GM20000 (cell line): ENCODE data around the gene FGG.

Experiments
- DNase-seq: peaks from one replicate; pipeline ENCODE4 v3.0.0; 2012; ENCODE audit warnings: low spot score
- TF ChIP-seq, protein P1 (sequence below): IDR thresholded peaks from 2 replicates; pipeline ENCODE4 v1.5.1; 2012; ENCODE audit warnings: mild to moderate bottlenecking, control low read depth; ENCODE audit errors: extremely low read depth, missing control alignments

The FGG gene

GRCh38 chr4:154620111-154620510, 7.7 kb upstream of the FGG start:
- TF ChIP-seq, protein P1, sequence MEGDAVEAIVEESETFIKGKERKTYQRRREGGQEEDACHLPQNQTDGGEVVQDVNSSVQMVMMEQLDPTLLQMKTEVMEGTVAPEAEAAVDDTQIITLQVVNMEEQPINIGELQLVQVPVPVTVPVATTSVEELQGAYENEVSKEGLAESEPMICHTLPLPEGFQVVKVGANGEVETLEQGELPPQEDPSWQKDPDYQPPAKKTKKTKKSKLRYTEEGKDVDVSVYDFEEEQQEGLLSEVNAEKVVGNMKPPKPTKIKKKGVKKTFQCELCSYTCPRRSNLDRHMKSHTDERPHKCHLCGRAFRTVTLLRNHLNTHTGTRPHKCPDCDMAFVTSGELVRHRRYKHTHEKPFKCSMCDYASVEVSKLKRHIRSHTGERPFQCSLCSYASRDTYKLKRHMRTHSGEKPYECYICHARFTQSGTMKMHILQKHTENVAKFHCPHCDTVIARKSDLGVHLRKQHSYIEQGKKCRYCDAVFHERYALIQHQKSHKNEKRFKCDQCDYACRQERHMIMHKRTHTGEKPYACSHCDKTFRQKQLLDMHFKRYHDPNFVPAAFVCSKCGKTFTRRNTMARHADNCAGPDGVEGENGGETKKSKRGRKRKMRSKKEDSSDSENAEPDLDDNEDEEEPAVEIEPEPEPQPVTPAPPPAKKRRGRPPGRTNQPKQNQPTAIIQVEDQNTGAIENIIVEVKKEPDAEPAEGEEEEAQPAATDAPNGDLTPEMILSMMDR: no peak
- no peak for DNase-seq

DNA sequence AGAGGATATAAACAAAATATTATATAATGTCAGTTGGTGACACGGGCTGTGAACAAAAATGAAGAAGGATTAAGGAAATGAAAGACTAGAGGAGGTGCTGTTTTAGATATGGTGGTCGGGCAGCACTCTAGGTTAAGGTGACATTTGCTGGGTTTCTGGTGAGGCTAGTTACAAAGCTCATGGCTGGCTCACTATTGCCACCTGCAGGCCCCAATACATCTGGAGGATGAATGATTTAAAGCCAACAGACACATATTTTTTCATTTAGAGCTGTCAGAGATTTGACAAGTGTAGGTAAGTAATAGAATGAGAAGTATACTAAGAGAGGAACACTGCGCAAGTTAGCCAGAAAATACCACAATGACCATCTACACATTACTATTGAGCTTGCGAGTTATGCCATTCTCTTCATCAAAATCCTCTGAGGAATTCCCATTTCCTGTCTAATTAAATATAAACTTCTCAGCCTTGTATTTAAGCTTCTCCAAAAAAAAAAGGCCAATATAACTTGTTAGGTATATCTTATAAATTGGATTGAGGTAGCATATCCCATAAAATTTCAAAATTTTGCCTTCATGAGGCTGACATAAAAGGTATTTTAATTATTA, 6.4 kb upstream of the FGG start:
- peak; percentile 66 for DNase-seq
- TF ChIP-seq, protein P1: peak; percentile 61

- TF ChIP-seq, protein P1: no peak
- DNase-seq: no peak
Observed at GRCh38 chr4:154617820-154618317, 5.4 kb upstream of the FGG start.

DNA sequence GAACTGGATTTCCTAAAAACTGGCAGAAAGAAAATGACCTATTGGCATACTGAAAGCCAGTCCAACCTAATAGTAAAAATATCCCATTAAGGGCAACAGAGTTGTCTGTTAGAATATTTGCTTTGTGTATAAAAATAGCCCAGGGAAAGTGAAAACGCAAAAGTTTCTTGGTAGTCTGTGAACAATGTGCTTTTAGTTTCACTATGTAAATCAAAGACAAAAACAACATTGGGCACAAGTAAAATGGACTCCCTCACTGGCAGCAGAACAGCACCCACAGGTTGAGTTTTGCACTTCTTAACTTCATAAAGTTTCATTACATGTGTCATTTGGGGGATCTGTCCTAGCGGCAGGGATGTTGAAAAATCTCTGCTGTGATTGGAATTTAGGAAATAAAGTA, 4.3 kb upstream of the FGG start:
- DNase-seq: peak; percentile 59
- TF ChIP-seq, protein P1: no peak

DNA sequence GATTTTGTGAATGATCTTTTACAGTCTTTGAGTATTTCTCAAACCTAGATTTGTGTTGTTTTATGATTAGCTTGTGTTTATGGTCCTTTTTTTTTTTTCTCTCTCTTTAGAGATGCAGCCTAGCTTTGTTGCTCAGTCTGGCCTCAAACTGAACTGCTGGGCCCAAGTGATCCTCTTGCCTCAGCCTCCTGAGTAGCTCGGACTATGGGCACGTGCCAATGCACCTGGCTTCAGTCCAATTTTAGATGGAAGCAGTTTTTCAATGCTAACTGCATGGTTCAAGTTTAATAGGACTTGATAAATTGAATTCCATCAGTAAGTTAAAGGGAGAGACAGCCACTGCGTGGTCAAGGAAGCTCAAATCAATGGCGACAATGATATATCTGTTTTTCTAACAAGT, 3.8 kb upstream of the FGG start:
- DNase-seq: no peak
- TF ChIP-seq, protein P1: no peak

- TF ChIP-seq, protein P1: no peak
- DNase-seq: no peak
Observed at GRCh38 chr4:154615211-154615610, 2.8 kb upstream of the FGG start.

- TF ChIP-seq, protein P1: no peak
- DNase-seq: no peak
Observed at GRCh38 chr4:154614306-154614705, 1.9 kb upstream of the FGG start.
